HG02759 (cell line): ENCODE results near the gene FNIP2.

Experiments
- ATAC-seq: cut with Tn5 transposase; IDR thresholded peaks from one replicate; pipeline ENCODE4 v1.9.1; 2021; ENCODE audit warnings: mild to moderate bottlenecking, moderate library complexity; ENCODE audit not compliant: unreplicated experiment

FNIP2 gene

GRCh38 chr4:158760866-158761265 lies 8.0 kb upstream of the FNIP2 start:
- no peak for ATAC-seq

GRCh38 chr4:158762553-158762952 lies 6.3 kb upstream of the FNIP2 start:
- no peak for ATAC-seq

- ATAC-seq, result no peak
These were observed 5.4 kb upstream of the FNIP2 start for GRCh38 chr4:158763462-158763861.

- no peak for ATAC-seq
These were observed 2.3 kb upstream of the FNIP2 start for GRCh38 chr4:158766434-158767044.

- ATAC-seq, result no peak
These were observed 1.4 kb upstream of the FNIP2 start for GRCh38 chr4:158767451-158767850.

- peak; percentile 43 for ATAC-seq
These were observed 522 bp downstream of the FNIP2 start for GRCh38 chr4:158769175-158769921.

GRCh38 chr4:158770671-158771070 lies 1.8 kb downstream of the FNIP2 start:
- ATAC-seq, result no peak

- ATAC-seq, result no peak
These were observed 3.0 kb downstream of the FNIP2 start for GRCh38 chr4:158771776-158772175.

GRCh38 chr4:158775091-158775651 lies 6.3 kb downstream of the FNIP2 start:
- ATAC-seq, result no peak

- no peak for ATAC-seq
These were observed 7.3 kb downstream of the FNIP2 start for GRCh38 chr4:158776106-158776505.

GRCh38 chr4:158777423-158778155 lies 8.8 kb downstream of the FNIP2 start:
- ATAC-seq, result peak; percentile 34

- peak; percentile 96 for ATAC-seq
These were observed 9.4 kb downstream of the FNIP2 start for GRCh38 chr4:158778156-158778711.

GRCh38 chr4:158778712-158779111 lies 9.9 kb downstream of the FNIP2 start:
- ATAC-seq, result no peak

- ATAC-seq, result no peak
These were observed 13.1 kb downstream of the FNIP2 start for GRCh38 chr4:158781963-158782362.

GRCh38 chr4:158782551-158783360 lies 13.9 kb downstream of the FNIP2 start:
- ATAC-seq, result peak; percentile 50

GRCh38 chr4:158783785-158784184 lies 15.0 kb downstream of the FNIP2 start:
- ATAC-seq, result no peak

GRCh38 chr4:158785718-158786117 lies 16.9 kb downstream of the FNIP2 start:
- ATAC-seq, result no peak

GRCh38 chr4:158786121-158786601 lies 17.3 kb downstream of the FNIP2 start:
- ATAC-seq, result no peak

- no peak for ATAC-seq
These were observed 18.1 kb downstream of the FNIP2 start for GRCh38 chr4:158786955-158787354.
